HG02588 (cell line): ENCODE results near the gene COPA.
A peak's percentile ranks its signal among the peaks of the same experiment; 100 is the strongest.

Experiments used
- ATAC-seq: cut with Tn5 transposase; IDR thresholded peaks from one replicate; pipeline ENCODE4 v1.9.1; 2021; ENCODE audit warnings: mild to moderate bottlenecking, moderate library complexity; ENCODE audit not compliant: unreplicated experiment

Gene COPA

GRCh38 chr1:160277987-160278386, 65.1 kb downstream of the COPA start:
- ATAC-seq = no peak

DNA sequence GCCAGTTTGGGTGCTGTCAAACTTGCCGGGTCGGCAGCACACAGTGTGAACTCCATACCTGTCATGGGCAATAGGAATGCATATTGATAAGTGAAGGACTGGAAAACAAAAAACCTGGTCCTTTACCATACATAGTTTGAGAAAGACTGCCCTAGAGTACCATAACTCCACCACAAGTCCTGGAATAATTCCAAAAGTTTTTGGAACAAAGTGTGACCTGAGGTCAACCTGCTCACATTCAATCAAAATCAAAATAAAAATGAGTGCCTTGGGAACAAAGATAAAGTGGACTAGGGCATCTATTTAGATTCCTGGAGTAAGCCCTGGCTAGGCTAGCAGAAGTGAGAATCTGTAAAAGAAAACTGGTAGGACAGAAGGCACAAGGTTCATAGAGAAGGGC, 65.7 kb downstream of the COPA start:
- no peak for ATAC-seq

- no peak for ATAC-seq
Observed at GRCh38 chr1:160271025-160271424, 72.0 kb downstream of the COPA start.

- no peak for ATAC-seq
Observed at GRCh38 chr1:160267284-160267991, 75.6 kb downstream of the COPA start.

- no peak for ATAC-seq
Observed at GRCh38 chr1:160264795-160265307, 78.2 kb downstream of the COPA start.

GRCh38 chr1:160261893-160262794, 80.9 kb downstream of the COPA start, which contains the start of gene DCAF8:
TSS of gene DCAF8 (minus strand) at chr1:160262549. CDS start at chr1:160244008, 18,541 bp downstream.
- peak; percentile 78 for ATAC-seq

- ATAC-seq = peak; percentile 40
Observed at GRCh38 chr1:160261556-160261892, 81.5 kb downstream of the COPA start.

- ATAC-seq = no peak
Observed at GRCh38 chr1:160260406-160261382, 82.4 kb downstream of the COPA start.

- ATAC-seq = no peak
Observed at GRCh38 chr1:160258177-160258798, 84.8 kb downstream of the COPA start.

DNA sequence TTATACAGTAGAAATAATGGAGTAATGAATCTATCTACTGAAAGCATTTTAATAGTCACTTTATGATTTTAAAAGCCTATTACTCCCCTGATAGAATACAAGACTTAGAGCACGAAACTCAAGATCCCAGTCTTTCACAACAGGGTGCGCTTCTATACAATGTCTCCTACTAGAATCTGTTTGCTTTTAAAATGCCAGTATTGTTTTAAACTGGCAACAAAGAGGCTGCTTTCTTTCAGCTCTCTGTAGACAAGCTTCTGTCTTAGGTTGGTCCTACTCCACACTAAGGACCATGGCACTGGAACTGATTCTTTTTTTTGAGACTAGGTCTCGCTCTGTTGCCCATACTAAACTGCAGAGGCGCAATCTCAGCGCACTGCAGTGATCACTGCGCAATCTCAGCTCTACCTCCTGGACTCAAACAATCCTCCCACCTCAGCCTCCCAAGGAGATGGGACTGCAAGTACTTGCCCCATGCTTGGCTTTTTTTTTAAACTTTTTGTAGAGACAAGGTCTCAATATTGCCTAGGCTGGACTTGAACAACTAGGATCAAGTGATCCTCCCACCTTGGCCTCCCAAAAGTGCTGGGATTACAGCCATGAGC, 85.5 kb downstream of the COPA start:
- no peak for ATAC-seq

- no peak for ATAC-seq
Observed at GRCh38 chr1:160256396-160257046, 86.5 kb downstream of the COPA start.

GRCh38 chr1:160255781-160256300, 87.2 kb downstream of the COPA start:
- no peak for ATAC-seq

- ATAC-seq = peak; percentile 54
Observed at GRCh38 chr1:160251687-160252526, 91.1 kb downstream of the COPA start.

DNA sequence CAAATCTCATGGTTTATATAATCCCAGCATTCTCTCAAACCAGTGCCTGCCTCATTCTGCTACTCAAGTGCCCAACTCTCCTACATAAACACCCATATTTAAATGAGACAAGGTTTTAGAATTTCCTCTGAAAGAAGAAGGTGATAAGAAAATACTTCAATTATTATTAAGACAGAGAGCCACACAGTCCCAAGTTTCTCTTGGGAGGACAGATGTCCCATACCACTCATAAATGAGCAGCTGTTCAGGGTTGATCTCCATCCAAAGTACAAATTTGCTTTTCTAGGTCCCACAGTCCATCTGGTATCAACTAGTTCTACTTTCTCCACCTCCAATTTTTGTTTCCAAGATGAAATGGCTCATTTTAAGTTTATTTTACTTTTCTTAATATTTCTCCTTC, 92.0 kb downstream of the COPA start:
- ATAC-seq = no peak

DNA sequence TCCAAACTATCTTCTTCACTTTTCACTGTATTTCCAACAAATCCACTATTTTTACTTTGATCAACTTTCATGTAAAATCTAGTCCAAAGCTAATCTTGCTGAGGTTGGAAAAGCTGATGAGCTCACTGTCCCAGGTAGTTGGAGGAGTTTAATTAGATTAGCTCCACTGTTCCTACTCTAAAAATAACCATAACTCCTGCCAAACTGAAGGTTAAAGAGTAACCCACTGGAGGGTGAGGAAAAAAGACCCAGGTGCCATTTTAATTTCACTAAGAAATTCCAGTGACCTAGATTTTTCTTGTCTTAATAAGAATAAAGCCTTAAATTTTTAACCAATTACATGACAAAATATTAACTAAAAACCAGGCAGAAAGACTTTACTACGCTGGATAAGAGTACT, 96.0 kb downstream of the COPA start:
- ATAC-seq = no peak

GRCh38 chr1:160245434-160245833, 97.6 kb downstream of the COPA start:
- ATAC-seq = no peak

DNA sequence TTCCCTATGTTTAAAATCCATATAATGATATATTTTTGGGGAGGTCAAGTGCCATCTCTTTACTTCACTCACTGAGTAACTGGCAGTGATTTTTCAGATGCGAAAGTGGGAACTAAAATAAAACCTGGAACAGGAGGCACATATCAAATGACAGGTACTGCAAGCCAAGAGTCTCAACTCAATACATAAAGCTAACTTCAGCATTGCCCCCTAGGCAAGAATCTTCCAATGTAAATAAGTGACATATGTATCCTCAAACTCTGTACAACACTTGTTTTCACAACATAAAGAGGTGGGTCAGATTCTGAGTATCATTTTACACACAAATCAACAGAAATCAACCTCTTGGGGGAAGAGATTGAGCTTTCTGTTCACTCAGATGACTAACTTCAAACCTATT, 98.8 kb downstream of the COPA start:
- no peak for ATAC-seq

GRCh38 chr1:160243767-160244166, 99.3 kb downstream of the COPA start:
- ATAC-seq = no peak
